Measurements from ENCODE around the gene PARD3. TPM values are rescaled to one million over a fixed set of nuclear protein-coding genes. Genes with fewer than 3 reads are reported as not detected.

Gene PARD3
- total and polyA plus RNA-seq, 10 of the 15 experiments (the other 5 are each of a cell fraction or from before 2014, with no cell fraction given) = 2.6 to 43.1 (median 13.9) TPM

GRCh38 chr10:34628174-34628796 lies 186.8 kb downstream of the PARD3 start:
- DNase-seq (ENCODE audit: low read depth, low spot score) (no peak), FAIRE-seq (no peak), ATAC-seq (peak; percentile 10; the same call in 1 of the 3 replicates)
- no peak overlapping the region for H3K4me2 ChIP-seq (ENCODE audit: control insufficient read depth, insufficient read depth)
- no peak overlapping the region for H2AFZ ChIP-seq (ENCODE audit: control insufficient read depth, low read depth, low read length)
- ChIA-PET POLR2A (interaction anchor here (1.1 kb wide), 1 partner anchor 16 kb away, joined by 3 read pairs; no protein-coding TSS in a partner anchor), RAD21 (ENCODE audit: unreplicated experiment) (interaction anchor here (2.7 kb wide), 1 partner anchor 10 kb away, joined by 7 read pairs; no protein-coding TSS in a partner anchor), SMC1A (ENCODE audit: uncharacterized antibody, unreplicated experiment) (interaction anchor here (1.3 to 3.9 kb wide), 4 partner anchors 9 to 102 kb away, joined by 3 to 23 read pairs (median 9); no protein-coding TSS in a partner anchor), CTCF (interaction anchor here (0.9 to 1.3 kb wide), 3 partner anchors 9 to 104 kb away, joined by 3 to 4 read pairs (median 4); no protein-coding TSS in a partner anchor)
- H3K79me2 ChIP-seq (ENCODE audit: control insufficient read depth, insufficient read depth, low read length) = no peaks in the 10 kb centered on the region
- no peaks in the 10 kb centered on the region for H4K20me1 ChIP-seq (ENCODE audit: control insufficient read depth, insufficient read depth)
- no peak overlapping the region for H3K4me3 ChIP-seq
- in situ Hi-C loops (cut with MboI) = loop anchor here (25.0 kb wide), 1 partner anchor 1441 kb away; no protein-coding TSS in a partner anchor
- no peaks in the 10 kb centered on the region for H3K4me1 ChIP-seq (ENCODE audit: control insufficient read depth, insufficient read depth, low read length)
- no peaks in the 10 kb centered on the region for H3K9me3 ChIP-seq (replicated peaks; ENCODE audit: control insufficient read depth, insufficient read depth, low read length)
- no peak overlapping the region for H3K9ac ChIP-seq (ENCODE audit: control insufficient read depth, insufficient read depth, low read length)
- no peaks in the 10 kb centered on the region for H3K36me3 ChIP-seq (ENCODE audit: control insufficient read depth in 2 of 2, insufficient read depth in 2 of 2, low read length in 1 of 2)
- no TSS peak for BruUV-seq (replicated peaks)
- WGBS (ENCODE audit: insufficient coverage, insufficient replicate concordance, low lambda C conversion rate, missing lambda C conversion rate) = 40% methylated on average over 8 of the region's 8 CpGs
- intact Hi-C loops (cut with micrococcal nuclease; ENCODE audit: unreplicated experiment) = no loop called here
- H3K27ac ChIP-seq (ENCODE audit: control insufficient read depth, insufficient read depth) = no peak overlapping the region
- H3K27me3 ChIP-seq (replicated peaks in 1 of 2; ENCODE audit: control insufficient read depth in 2 of 2, insufficient read depth in 2 of 2, low read length in 1 of 2) = no peaks in the 10 kb centered on the region
- TF ChIP-seq MXI1 (IDR thresholded peaks at IDR 0.05; ENCODE audit: low read depth, low read length) (no peak), E2F4 (IDR thresholded peaks at IDR 0.05; ENCODE audit: low read depth, low read length) (no peak), IRF3 (IDR thresholded peaks at IDR 0.05) (no peak), RELB (IDR thresholded peaks at IDR 0.05; ENCODE audit: low read depth) (no peak), ELK1 (IDR thresholded peaks at IDR 0.05; ENCODE audit: low read depth, low read length) (no peak), ATF3 (IDR thresholded peaks at IDR 0.05; ENCODE audit: borderline replicate concordance, extremely low read depth, low read depth, low read length) (no peak), MTA2 (IDR thresholded peaks at IDR 0.05; ENCODE audit: low read depth) (no peak), NFYA (IDR thresholded peaks at IDR 0.05; ENCODE audit: borderline replicate concordance, low read depth, low read length) (no peak), NR2F1 (conservative IDR thresholded peaks at IDR 0.05) (no peak), PAX5 (IDR thresholded peaks at IDR 0.05; ENCODE audit: borderline replicate concordance, low read depth, low read length) (no peak)

Measured in GM12878 (cell line).